Measurements from ENCODE around the gene GSPT2. TPM values are rescaled to one million over a fixed set of nuclear protein-coding genes. Genes with fewer than 3 reads are reported as not detected.

GSPT2 gene
- total and polyA plus RNA-seq, 4 donors, result 4.1 to 6.2 (median 5.1) TPM

DNA sequence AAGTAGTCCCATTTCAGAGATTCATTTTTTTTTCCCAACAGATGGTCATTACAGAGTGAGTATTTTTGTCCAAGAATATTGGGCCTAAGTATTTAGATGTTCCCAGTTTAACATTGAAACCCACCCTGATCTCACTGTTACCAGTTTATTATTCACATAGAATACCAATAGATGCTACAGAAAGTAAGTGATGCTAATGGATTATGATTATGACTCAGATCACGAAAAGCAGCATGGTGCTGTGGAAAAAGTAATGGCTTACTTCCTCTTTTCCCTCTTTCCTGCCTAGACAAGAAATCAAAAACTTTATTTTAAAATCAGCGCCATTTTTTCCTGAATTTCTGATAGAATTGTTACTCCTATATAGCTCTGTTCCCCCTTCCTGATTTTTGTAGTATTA is 51.9 kb downstream of the GSPT2 start:
- H3K27me3 ChIP-seq (ENCODE audit: control insufficient read depth in 4 of 4, insufficient read depth in 4 of 4, low read length in 3 of 4), result no peaks in the 10 kb centered on the region
- 84% methylated on average over 2 of the region's 2 CpGs for WGBS
- no peak overlapping the region for H3K4me3 ChIP-seq (ENCODE audit: low read depth in 1 of 3, low read length in 3 of 3)
- TF ChIP-seq TAF1 (conservative IDR thresholded peaks at IDR 0.05) (no peak), RXRA (IDR thresholded peaks at IDR 0.05) (no peak), JUND (IDR thresholded peaks at IDR 0.05) (no peak), EGR1 (IDR thresholded peaks at IDR 0.05; ENCODE audit: low read depth in 2 of 2) (no peak), RAD21 (IDR thresholded peaks at IDR 0.05) (no peak), HNF4G (IDR thresholded peaks at IDR 0.05) (no peak), GABPA (IDR thresholded peaks at IDR 0.05 in 1 of 2, conservative IDR thresholded peaks at IDR 0.05 in 1 of 2) (no peak), FOXA1 (IDR thresholded peaks at IDR 0.05) (no peak), HNF4A (conservative IDR thresholded peaks at IDR 0.05) (no peak), FOXA2 (IDR thresholded peaks at IDR 0.05) (no peak)
- TF ChIP-seq, protein P1, sequence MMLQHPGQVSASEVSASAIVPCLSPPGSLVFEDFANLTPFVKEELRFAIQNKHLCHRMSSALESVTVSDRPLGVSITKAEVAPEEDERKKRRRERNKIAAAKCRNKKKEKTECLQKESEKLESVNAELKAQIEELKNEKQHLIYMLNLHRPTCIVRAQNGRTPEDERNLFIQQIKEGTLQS (IDR thresholded peaks at IDR 0.05), result no peak
- TF ChIP-seq, protein P2, sequence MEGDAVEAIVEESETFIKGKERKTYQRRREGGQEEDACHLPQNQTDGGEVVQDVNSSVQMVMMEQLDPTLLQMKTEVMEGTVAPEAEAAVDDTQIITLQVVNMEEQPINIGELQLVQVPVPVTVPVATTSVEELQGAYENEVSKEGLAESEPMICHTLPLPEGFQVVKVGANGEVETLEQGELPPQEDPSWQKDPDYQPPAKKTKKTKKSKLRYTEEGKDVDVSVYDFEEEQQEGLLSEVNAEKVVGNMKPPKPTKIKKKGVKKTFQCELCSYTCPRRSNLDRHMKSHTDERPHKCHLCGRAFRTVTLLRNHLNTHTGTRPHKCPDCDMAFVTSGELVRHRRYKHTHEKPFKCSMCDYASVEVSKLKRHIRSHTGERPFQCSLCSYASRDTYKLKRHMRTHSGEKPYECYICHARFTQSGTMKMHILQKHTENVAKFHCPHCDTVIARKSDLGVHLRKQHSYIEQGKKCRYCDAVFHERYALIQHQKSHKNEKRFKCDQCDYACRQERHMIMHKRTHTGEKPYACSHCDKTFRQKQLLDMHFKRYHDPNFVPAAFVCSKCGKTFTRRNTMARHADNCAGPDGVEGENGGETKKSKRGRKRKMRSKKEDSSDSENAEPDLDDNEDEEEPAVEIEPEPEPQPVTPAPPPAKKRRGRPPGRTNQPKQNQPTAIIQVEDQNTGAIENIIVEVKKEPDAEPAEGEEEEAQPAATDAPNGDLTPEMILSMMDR (IDR thresholded peaks at IDR 0.05; ENCODE audit: low read depth, low read length, missing input control), result no peak
- TF ChIP-seq, protein P3, sequence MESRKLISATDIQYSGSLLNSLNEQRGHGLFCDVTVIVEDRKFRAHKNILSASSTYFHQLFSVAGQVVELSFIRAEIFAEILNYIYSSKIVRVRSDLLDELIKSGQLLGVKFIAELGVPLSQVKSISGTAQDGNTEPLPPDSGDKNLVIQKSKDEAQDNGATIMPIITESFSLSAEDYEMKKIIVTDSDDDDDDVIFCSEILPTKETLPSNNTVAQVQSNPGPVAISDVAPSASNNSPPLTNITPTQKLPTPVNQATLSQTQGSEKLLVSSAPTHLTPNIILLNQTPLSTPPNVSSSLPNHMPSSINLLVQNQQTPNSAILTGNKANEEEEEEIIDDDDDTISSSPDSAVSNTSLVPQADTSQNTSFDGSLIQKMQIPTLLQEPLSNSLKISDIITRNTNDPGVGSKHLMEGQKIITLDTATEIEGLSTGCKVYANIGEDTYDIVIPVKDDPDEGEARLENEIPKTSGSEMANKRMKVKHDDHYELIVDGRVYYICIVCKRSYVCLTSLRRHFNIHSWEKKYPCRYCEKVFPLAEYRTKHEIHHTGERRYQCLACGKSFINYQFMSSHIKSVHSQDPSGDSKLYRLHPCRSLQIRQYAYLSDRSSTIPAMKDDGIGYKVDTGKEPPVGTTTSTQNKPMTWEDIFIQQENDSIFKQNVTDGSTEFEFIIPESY (IDR thresholded peaks at IDR 0.05), result no peak
- no peak for DNase-seq (ENCODE audit: low spot score)
- H3K9me3 ChIP-seq (ENCODE audit: control insufficient read depth in 4 of 4, low read length in 3 of 4), result no peaks in the 10 kb centered on the region
- H3K9ac ChIP-seq (ENCODE audit: low read depth in 1 of 2, low read length in 2 of 2), result no peak overlapping the region
- H3K4me1 ChIP-seq (ENCODE audit: control insufficient read depth in 4 of 4, insufficient read depth in 4 of 4, low read length in 3 of 4), result no peaks in the 10 kb centered on the region
- H3K36me3 ChIP-seq (ENCODE audit: control insufficient read depth in 4 of 4, insufficient read depth in 3 of 4, low read depth in 1 of 4, low read length in 3 of 4), result no peaks in the 10 kb centered on the region
- no peak overlapping the region for H3K27ac ChIP-seq (ENCODE audit: low read depth in 1 of 2, low read length in 2 of 2)

Other genes starting within 250 kb of the GSPT2 start
- gene NUDT11, start 246.8 kb upstream of the GSPT2 start, total RNA-seq, result under 1 TPM; 0.08 to 0.56 TPM
- gene NUDT11, start 246.8 kb upstream of the GSPT2 start, polyA plus RNA-seq, result under 1 TPM in 1 of 2 donors, not detected in 1; 0.02 TPM
- gene CENPVL3, start 124.5 kb upstream of the GSPT2 start, total RNA-seq, result under 1 TPM in 1 of 2 donors, not detected in 1; 0.14 TPM
- gene CENPVL3, start 124.5 kb upstream of the GSPT2 start, polyA plus RNA-seq, result not detected
- gene CENPVL2, start 60.6 kb upstream of the GSPT2 start, total RNA-seq, result not detected
- not detected for gene CENPVL2, start 60.6 kb upstream of the GSPT2 start, polyA plus RNA-seq
- gene CENPVL1, start 32.9 kb upstream of the GSPT2 start, total RNA-seq, result not detected
- not detected for gene CENPVL1, start 32.9 kb upstream of the GSPT2 start, polyA plus RNA-seq
- 10 to 100 TPM; 43.3 to 67.3 TPM for gene MAGED1, start 150.2 kb downstream of the GSPT2 start, total RNA-seq
- 10 to 100 TPM; 44.8 to 51.7 TPM for gene MAGED1, start 150.2 kb downstream of the GSPT2 start, polyA plus RNA-seq

All from liver (tissue), 9 donors.